ENCODE measurements around the gene ZNF19. TPM values are rescaled to one million over a fixed set of nuclear protein-coding genes. Genes with fewer than 3 reads are reported as not detected.

Gene ZNF19
- total RNA-seq, 1 experiment from 2014 or later = 4.7 TPM

- no peak overlapping the region for H3K4me3 Mint-ChIP-seq
- peaks cover 12% of the 10 kb centered on the region for H3K27me3 Mint-ChIP-seq (ENCODE audit: low read depth)
- Histone ChIP-seq H3K23me2 (ENCODE audit: insufficient read length, low read depth, low read length, poor library complexity, severe bottlenecking) (no peaks in the 10 kb centered on the region), H2BK120ac (ENCODE audit: low read depth, low read length, poor library complexity, severe bottlenecking) (no peak overlapping the region), H3K4ac (ENCODE audit: low read depth, low read length) (no peak overlapping the region), H2AK5ac (ENCODE audit: insufficient read length, low read length) (no peak overlapping the region), H3K9ac (ENCODE audit: extremely low read depth, insufficient read length, low read length) (no peak overlapping the region), H2BK20ac (ENCODE audit: low read depth, low read length, poor library complexity, severe bottlenecking) (no peak overlapping the region), H3K14ac (ENCODE audit: insufficient read depth, low read length) (no peak overlapping the region), H3K23ac (ENCODE audit: insufficient read length, low read depth, low read length) (no peak overlapping the region), H3K27me3 (ENCODE audit: insufficient read depth, low read length) (no peaks in the 10 kb centered on the region), H3K9me3 (ENCODE audit: control insufficient read depth, low read depth, low read length) (no peaks in the 10 kb centered on the region), H4K5ac (ENCODE audit: insufficient read length, low read depth, low read length) (no peak overlapping the region), H4K8ac (replicated peaks; ENCODE audit: insufficient read length, low read depth, low read length) (no peak overlapping the region), H2BK5ac (ENCODE audit: insufficient read length, low read length) (no peak overlapping the region), H3K79me2 (ENCODE audit: insufficient read depth, low read length) (no peaks in the 10 kb centered on the region), H2AFZ (ENCODE audit: low read length) (no peak overlapping the region), H3K27ac (ENCODE audit: insufficient read length, low read depth, low read length) (no peak overlapping the region), H3K56ac (ENCODE audit: insufficient read length, low read depth, low read length) (no peak overlapping the region), H2BK12ac (ENCODE audit: insufficient read length, low read depth, low read length) (no peak overlapping the region), H4K91ac (ENCODE audit: insufficient read length, low read depth, low read length) (no peak overlapping the region), H3K4me1 (ENCODE audit: insufficient read depth, low read length) (no peaks in the 10 kb centered on the region), H2BK15ac (ENCODE audit: low read depth, low read length) (no peak overlapping the region), H3K18ac (ENCODE audit: insufficient read length, low read depth, low read length) (no peak overlapping the region), H3K4me2 (ENCODE audit: insufficient read depth, insufficient read length, low read length) (no peak overlapping the region), H3K79me1 (ENCODE audit: insufficient read depth, low read depth, low read length, poor library complexity, severe bottlenecking) (no peaks in the 10 kb centered on the region), H3T11ph (ENCODE audit: low read length) (no peak overlapping the region), H4K20me1 (ENCODE audit: control insufficient read depth, insufficient read depth, insufficient read length) (no peaks in the 10 kb centered on the region)
- no peak for DNase-seq
- H3K9me3 Mint-ChIP-seq = no peaks in the 10 kb centered on the region; a peak in 1 of 5 replicates
- no peaks in the 10 kb centered on the region for H3K4me1 Mint-ChIP-seq
- no peaks in the 10 kb centered on the region for H3K36me3 Mint-ChIP-seq (ENCODE audit: insufficient read depth in 1 of 3, low read depth in 3 of 3)
- H3K27ac Mint-ChIP-seq = no peak overlapping the region
- no CpG with 5 or more reads among the region's 2 CpGs for WGBS (ENCODE audit: extremely low coverage, insufficient read length, low lambda C conversion rate)
- TF ChIP-seq, protein P1, sequence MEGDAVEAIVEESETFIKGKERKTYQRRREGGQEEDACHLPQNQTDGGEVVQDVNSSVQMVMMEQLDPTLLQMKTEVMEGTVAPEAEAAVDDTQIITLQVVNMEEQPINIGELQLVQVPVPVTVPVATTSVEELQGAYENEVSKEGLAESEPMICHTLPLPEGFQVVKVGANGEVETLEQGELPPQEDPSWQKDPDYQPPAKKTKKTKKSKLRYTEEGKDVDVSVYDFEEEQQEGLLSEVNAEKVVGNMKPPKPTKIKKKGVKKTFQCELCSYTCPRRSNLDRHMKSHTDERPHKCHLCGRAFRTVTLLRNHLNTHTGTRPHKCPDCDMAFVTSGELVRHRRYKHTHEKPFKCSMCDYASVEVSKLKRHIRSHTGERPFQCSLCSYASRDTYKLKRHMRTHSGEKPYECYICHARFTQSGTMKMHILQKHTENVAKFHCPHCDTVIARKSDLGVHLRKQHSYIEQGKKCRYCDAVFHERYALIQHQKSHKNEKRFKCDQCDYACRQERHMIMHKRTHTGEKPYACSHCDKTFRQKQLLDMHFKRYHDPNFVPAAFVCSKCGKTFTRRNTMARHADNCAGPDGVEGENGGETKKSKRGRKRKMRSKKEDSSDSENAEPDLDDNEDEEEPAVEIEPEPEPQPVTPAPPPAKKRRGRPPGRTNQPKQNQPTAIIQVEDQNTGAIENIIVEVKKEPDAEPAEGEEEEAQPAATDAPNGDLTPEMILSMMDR (conservative IDR thresholded peaks at IDR 0.05) = no peak
Measured at GRCh38 chr16:71492786-71493185, 3.7 kb upstream of the ZNF19 start.

Data from H9 (cell line).